Fibroblast of skin of abdomen (primary cell): Measurements from ENCODE around the gene ALOX12.
A peak's percentile ranks its signal among the peaks of the same experiment; 100 is the strongest.

Experiments used
- DNase-seq: peaks from one replicate; pipeline ENCODE4 v3.0.0-alpha.2; 2013

The ALOX12 gene

GRCh38 chr17:7022781-7023571, 27.1 kb downstream of the ALOX12 start, which contains the start of gene BCL6B:
TSS of gene BCL6B (plus strand) at chr17:7023050. CDS start at chr17:7023672, 622 bp downstream.
- DNase-seq: no peak

GRCh38 chr17:7023576-7024401, 27.9 kb downstream of the ALOX12 start:
- peak; percentile 75 for DNase-seq

GRCh38 chr17:7024402-7024785, 28.5 kb downstream of the ALOX12 start:
- DNase-seq: no peak

DNA sequence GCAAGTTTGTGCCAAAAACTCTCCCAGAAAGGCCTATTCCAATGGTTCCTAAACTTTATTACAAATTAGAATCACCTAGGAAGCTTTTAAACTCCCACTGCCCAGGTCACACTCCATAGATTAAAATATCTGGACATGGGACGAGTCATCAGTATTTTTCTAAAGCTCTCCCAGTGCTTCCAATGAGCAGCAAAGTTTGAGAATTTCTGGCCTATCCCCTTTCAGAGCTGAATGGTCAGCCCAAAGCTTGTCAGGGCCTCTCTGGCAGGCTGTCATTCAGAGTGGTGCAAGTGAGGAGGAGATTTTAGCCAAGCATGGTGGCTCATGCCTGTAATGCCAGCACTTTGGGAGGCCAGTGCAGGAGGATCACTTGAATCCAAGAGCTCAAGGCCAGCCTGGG, 29.4 kb downstream of the ALOX12 start:
- no peak for DNase-seq

DNA sequence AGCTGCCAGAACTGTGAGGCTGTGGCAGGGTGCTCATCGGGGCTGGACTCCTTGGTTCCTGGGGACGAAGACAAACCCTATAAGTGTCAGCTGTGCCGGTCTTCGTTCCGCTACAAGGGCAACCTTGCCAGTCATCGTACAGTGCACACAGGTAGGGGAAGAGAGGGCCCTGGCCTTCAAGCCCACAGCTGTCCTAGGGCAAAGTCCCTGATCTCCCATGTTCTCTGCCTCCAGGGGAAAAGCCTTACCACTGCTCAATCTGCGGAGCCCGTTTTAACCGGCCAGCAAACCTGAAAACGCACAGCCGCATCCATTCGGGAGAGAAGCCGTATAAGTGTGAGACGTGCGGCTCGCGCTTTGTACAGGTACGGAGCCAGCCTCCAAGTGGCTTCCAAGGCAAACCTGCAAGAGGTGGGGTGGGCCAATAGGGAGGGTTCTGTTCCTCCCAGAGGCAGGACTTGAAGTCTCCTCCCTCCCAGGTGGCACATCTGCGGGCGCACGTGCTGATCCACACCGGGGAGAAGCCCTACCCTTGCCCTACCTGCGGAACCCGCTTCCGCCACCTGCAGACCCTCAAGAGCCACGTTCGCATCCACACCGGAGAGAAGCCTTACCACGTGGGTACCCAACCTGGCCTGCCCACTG, 30.7 kb downstream of the ALOX12 start:
- no peak for DNase-seq

GRCh38 chr17:7027335-7027734, 31.5 kb downstream of the ALOX12 start:
- no peak for DNase-seq

- no peak for DNase-seq
These were observed 33.2 kb downstream of the ALOX12 start for GRCh38 chr17:7029096-7029495.

DNA sequence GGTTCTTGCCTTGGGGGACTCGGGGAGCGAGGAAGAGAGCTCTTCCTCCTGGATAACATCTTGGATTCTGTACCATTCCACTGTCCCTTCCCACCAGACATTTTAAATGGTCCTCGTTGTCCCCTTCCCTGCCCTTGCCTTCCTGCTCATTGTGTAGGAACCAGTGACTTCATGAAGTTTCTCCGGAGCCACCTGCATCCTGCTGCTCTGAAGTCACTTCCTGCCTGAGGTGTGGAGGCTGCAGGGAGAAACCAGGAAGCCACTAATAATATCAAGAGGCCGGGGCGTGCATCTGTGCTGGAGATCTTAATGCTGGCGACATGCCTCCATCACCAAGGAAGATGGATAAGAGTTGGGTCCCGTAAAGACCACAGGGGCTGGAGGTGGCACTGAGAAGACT, 33.8 kb downstream of the ALOX12 start:
- DNase-seq: no peak

DNA sequence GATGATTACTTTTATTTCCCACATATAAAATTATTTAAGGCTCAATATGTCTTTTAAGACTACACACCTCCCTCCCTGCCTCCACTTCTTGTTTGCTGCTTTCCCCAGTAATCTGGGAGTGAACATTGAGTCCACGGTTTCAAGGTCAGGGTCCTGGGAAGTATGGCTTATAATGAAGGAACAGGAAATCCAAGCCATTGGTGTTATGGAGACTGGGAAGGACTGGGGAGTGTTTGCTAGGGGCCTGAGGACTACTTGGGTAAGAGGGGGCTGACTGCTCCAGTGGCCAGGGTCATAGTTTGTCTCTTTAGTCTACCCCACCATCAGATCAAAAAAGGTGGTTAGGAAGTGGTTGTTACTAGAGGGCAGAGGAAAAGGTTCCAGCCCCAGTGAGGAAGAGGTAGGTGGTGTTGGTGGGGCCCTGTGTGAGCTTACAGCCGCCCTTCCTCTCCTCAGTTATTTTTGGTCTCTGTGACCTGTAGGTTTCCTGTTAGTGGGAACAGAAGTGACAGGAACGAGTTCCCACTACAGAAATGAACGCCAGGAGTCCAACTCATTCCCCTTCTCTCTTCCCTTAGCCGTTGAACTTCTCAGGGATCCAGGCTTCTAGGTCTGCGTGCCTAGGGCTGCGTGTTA, 39.2 kb downstream of the ALOX12 start:
- no peak for DNase-seq

DNA sequence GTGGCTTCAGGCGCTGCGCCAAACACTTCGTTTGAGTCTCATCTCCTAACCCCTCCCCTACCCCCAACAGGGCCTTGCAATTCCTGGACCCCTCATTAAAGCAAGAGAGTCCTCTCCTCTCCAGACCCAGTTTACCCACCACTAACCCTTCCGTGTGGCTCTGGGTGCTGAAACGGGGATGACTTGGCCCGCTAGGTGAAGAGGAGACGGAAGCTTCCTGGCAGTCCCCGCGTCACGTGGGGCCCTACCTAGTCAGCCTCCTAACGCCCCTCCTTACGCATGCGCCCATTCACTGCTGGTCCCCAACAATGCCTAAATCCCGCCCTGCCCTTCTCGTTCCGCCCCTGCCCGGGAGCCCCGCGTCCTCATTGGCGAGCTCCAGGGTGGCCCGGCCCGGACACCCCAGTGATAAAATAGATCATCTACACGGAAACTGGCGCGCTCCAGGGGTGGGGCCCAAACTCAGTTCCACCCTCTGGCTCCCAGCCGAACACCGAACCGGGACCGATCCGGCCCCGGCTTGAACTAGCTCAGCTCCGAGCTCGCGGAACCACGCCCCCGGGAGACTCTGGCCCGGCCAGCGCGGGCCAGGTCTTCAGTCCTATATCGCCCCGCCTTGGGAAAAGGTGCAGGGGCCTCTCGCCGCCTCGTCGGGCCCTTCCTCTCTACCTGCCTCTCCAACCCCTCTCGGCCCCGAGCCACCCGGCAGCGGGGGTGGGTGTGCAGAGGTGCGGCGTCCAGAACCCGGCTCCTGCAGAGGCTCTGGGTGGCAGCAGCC, 39.9 kb downstream of the ALOX12 start, which contains the start of gene SLC16A13:
Gene SLC16A13, plus strand, starts transcription at position 425 of the 778 bp plus-strand sequence. CDS start 368 bp downstream, outside the sequence.
- DNase-seq: peak; percentile 94

GRCh38 chr17:7038025-7038862, 42.4 kb downstream of the ALOX12 start:
- DNase-seq: no peak

GRCh38 chr17:7039832-7040231, 44.0 kb downstream of the ALOX12 start:
- DNase-seq: no peak

DNA sequence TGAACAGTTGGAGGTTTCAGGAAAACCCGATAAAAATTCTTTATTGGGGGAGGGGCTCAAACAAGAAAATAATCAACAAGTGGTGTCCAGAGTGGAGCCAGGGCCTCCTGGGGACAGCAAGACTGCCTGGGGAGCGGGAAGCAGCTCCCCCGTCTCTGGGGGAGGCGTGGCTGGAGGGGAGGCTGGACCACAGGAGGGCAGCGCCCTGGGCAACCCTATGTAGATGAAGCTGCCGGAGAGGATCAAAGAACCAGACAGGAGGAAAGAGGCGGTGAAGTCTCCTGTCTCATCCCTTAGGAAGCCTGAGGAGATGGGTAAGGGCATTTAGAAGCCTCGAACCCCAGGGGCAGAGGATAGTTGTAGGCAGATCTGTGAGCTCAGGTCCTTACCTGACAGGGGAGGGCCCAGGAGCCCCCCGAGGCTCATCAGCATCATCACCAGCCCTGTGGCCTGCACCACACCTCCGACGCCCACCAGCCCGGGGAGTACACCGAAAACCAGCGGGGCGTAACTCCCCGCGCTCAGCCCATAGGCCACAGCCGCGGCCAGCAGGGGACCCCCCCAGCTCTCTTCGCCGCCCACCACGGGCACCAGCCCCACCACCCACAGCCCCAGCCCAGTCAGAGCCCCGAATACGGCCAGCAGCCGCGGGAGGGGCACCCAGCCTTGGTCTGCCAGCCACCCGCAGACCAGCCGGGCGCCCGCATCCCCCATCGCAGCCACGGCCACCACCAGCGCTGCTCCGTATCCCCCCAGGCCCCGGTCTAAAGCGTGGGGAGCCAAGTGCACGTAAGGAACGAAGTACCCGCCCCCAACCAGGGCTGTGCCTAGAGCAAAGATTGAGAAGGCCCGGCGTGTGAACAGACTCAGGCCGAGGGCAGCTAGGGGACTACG, 46.0 kb downstream of the ALOX12 start:
- no peak for DNase-seq

DNA sequence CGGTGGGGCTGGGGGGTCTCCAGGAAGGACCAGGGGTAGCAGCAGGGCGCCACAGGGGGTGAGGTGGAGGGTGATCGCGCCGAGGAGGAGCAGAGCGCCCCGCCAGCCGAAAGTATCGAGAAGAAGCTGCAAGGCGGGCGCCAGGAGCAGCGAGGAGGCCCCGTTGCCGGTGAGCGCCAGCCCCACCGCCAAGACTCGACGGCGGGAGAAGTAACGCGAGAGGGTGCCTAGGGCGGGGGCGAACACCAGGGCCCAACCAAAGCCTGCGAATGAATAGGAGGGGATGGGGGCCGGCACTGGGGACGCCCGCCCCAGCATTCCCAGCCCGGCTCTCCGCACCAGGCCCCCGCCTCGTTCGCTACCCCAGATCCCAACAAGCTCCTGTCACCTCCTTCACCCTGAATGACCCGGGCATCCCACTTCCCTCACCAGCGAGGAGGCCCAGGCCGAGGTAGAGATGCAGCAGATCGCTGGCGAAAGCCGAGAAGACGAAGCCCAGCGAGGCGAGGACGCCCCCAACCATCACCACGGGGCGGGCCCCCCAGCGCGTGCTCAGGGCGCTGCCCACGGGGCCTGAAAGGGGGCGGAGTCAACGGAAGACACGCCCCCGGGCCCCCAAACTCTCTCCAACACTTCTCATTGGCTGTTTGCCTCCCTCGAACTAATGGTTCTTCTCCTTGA, 46.8 kb downstream of the ALOX12 start:
- DNase-seq: no peak

- DNase-seq: no peak
These were observed 47.3 kb downstream of the ALOX12 start for GRCh38 chr17:7043182-7043496.

- DNase-seq: no peak
These were observed 47.8 kb downstream of the ALOX12 start, which contains the start of gene SLC16A11 for GRCh38 chr17:7043497-7044198. TSS of gene SLC16A11 (minus strand) at chr17:7044092. CDS start at chr17:7043513, 579 bp downstream.

GRCh38 chr17:7045492-7046126, 49.8 kb downstream of the ALOX12 start:
- peak; percentile 71 for DNase-seq

DNA sequence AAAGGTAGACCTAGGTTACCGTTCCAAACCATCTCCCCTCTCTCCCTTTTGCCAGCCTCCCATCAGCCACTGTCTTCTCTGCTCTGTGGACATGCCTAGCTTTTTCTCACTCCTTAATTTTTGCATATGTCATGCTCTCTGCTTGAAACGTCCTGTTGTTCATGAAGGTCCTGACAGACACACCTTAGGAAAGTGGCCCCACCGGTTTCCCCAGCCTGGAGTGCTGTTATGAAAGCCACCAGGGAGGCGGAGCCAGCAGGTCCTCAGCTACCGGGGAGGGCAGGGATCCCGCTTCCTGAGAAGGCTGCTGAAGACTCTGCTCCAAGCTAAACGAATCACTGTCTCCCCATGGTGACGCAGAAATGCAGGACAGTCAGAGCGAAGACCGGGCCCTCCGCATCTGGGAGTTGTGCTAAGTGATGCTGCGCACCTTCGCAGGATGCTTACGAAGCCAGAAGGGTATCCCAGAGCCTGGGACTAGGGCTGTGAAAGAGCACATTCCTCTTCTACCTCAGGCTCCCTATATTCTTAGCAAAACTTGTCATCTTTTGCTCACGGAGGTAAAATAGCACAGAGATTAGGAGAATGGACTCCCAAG, 50.4 kb downstream of the ALOX12 start:
- no peak for DNase-seq
